Transverse colon (tissue), 4 donors: Measurements from ENCODE around the gene DLG2. TPM values are rescaled to one million over a fixed set of nuclear protein-coding genes. Genes with fewer than 3 reads are reported as not detected.

Source experiments
- DNase-seq: peaks from one replicate; pipeline ENCODE4 v3.0.0-alpha.2; 2019
- H3K27ac ChIP-seq, 4 donors: fragments of 200-600 bp; sonication (generic); 2 replicates each; pipeline ENCODE4 v1.5.1; 2016 to 2018; ENCODE audit warnings: inconsistent platforms in 4 of 4
- H3K27me3 ChIP-seq: fragments of 200-600 bp; sonication (generic); 2 replicates; pipeline ENCODE4 v1.5.1; 2017; ENCODE audit warnings: inconsistent platforms
- H3K36me3 ChIP-seq, 4 donors: fragments of 200-600 bp; sonication (generic); 2 replicates each; pipeline ENCODE4 v1.5.1; 2017 to 2019; ENCODE audit warnings: inconsistent platforms in 4 of 4
- H3K4me1 ChIP-seq, 4 donors: fragments of 200-600 bp; sonication (generic); 2 replicates each; pipeline ENCODE4 v1.5.1; 2017 to 2020; ENCODE audit warnings: inconsistent platforms in 4 of 4
- H3K4me3 ChIP-seq, 4 donors: fragments of 200-600 bp; sonication (generic); 1 replicate in 1 of 4; 2 replicates in 3 of 4; pipeline versions ENCODE4 v1.5.1 to v1.6.1; 2017 to 2019; ENCODE audit warnings: inconsistent platforms in 4 of 4
- H3K9me3 ChIP-seq, 2 donors: fragments of 200-600 bp; sonication (generic); 2 replicates each; pipeline ENCODE4 v1.5.1; 2017 to 2019; ENCODE audit warnings: inconsistent platforms in 2 of 2
- CTCF ChIP-seq, 5 experiments: fragments of 200-600 bp in 3 of 5; fragments of 450-650 bp in 2 of 5; sonication (generic) in 3 of 5; IDR thresholded peaks; 1 replicate in 2 of 5; 2 replicates in 3 of 5; pipeline ENCODE4 v1.5.1; 2016 to 2017; ENCODE audit warnings: antibody characterized with exemption in 5 of 5, inconsistent platforms in 3 of 5, mild to moderate bottlenecking in 2 of 5, moderate library complexity in 1 of 5
- EP300 ChIP-seq: sonication (generic); formaldehyde crosslinking; IDR thresholded peaks from one replicate; pipeline ENCODE4 v1.6.1; 2017; ENCODE audit warnings: antibody characterized with exemption, low read depth
- POLR2A ChIP-seq: fragments of 450-650 bp; IDR thresholded peaks from one replicate; pipeline ENCODE4 v1.6.1; 2016; ENCODE audit warnings: antibody characterized with exemption, mild to moderate bottlenecking, moderate library complexity
- POLR2AphosphoS5 ChIP-seq, 3 donors: sonication (generic); formaldehyde crosslinking; IDR thresholded peaks; one replicate each; pipeline ENCODE4 v1.6.1; 2016; ENCODE audit warnings: antibody characterized with exemption in 3 of 3
- WGBS, 2 donors: methylation state at CpG; one replicate each; pipeline ENCODE4 v1.1.5; 2018; ENCODE audit warnings: low coverage in 1 of 2; 5-methylcytosine and 5-hydroxymethylcytosine counted together
- in situ Hi-C, 4 donors: fragments of 200-750 bp; cut with MboI; loops; one replicate each; pipeline versions ENCODE4 v1.15.0 to v1.15.1; 2017; ENCODE audit warnings: low sequenced_read_pairs in 3 of 4, low pct_ligation_motif_present in 1 of 4, low pct_unique_long_range_greater_than_20kb in 1 of 4
- intact Hi-C: fragments of 100-400 bp; cut with DNase I; formaldehyde crosslinking; loops from one replicate; pipeline ENCODE4 v1.15.1; 2023; ENCODE audit warnings: low total_unique reads
- total RNA-seq, 4 donors: library from RNA; depleted of rRNA; stranded (reverse); fragments of >200 nt; gene quantifications; one replicate each; pipeline ENCODE4 v1.1.0, GENCODE V29; 2016

The DLG2 gene
- total RNA-seq, 4 donors from 2014 or later, result 1.9 to 28.3 (median 3.7) TPM

DNA sequence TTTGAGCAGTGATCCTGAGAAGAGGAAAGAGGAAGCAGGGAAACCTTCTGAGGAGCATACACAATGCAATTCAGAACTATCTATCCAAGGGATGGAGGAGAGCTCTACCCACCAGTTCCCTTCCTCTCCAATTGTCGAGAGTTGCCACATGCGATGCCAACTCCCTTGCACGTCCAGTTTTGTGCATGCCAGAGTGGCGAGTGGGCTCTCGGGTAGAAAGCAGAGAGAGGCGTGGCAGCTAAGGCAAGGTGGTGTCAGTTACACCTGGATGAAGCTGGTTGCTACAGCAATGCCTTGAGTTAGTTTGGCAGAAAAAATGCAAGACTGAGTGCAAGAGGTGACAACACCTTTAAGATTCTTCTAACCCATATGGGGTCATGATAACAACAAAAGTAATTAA is 1920.6 kb downstream of the DLG2 start:
- WGBS, 2 donors, result 87 to 100% methylated on average over 1 to 6 of the region's 6 CpGs

GRCh38 chr11:83702796-83703195 is 1924.3 kb downstream of the DLG2 start:
- Histone ChIP-seq H3K36me3 (no peaks in the 10 kb centered on the region), H3K9me3 (no peaks in the 10 kb centered on the region), H3K27me3 (no peaks in the 10 kb centered on the region), H3K4me3 (no peak overlapping the region), H3K27ac (no peak overlapping the region), H3K4me1 (no peaks in the 10 kb centered on the region)
- no peak for TF ChIP-seq CTCF (IDR thresholded peaks at IDR 0.05)
- TF ChIP-seq POLR2AphosphoS5 (IDR thresholded peaks at IDR 0.05), result no peak
- no peak for TF ChIP-seq POLR2A
- no peak for TF ChIP-seq EP300
- 93 to 99% methylated on average over 2 of the region's 2 CpGs for WGBS, 2 donors
- in situ Hi-C loops, result loop anchor here in 1 of 4 donors (25.0 kb wide), 1 partner anchor 390 kb away; no protein-coding TSS in a partner anchor
- intact Hi-C loops, result no loop called here
- DNase-seq, result no peak

More for the DNA sequence above, 1920.6 kb downstream of the DLG2 start:
- TF ChIP-seq CTCF (IDR thresholded peaks at IDR 0.05), result no peak
- no peak for TF ChIP-seq EP300
- TF ChIP-seq POLR2A, result no peak
- TF ChIP-seq POLR2AphosphoS5 (IDR thresholded peaks at IDR 0.05), result no peak
- Histone ChIP-seq H3K4me1 (no peaks in the 10 kb centered on the region), H3K27ac (no peak overlapping the region), H3K27me3 (no peaks in the 10 kb centered on the region), H3K9me3 (no peaks in the 10 kb centered on the region), H3K4me3 (no peak overlapping the region), H3K36me3 (no peaks in the 10 kb centered on the region)
- intact Hi-C loops (no loop called here), in situ Hi-C loops (loop anchor here in 1 of 4 donors (25.0 kb wide), 1 partner anchor 394 kb away; no protein-coding TSS in a partner anchor)
- no peak for DNase-seq

DNA sequence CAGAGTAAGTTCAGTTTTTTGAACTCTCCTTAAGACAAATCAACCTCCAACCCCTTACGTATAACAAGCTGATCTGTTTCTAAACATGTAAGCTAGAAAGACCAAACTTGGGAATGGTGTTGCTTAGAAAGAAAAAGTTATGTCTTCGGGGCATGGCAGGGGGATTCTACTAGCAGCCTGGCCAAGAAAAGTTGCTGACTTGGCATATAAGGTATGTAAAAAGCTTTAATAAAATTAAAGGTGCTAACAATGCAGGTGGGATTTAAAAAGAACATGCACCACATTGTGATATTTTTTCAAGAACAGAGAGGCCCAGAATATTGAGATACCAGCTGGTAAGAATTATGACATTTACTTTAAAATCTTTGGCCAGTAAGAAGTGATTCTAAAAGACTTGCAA is 1929.6 kb downstream of the DLG2 start:
- Histone ChIP-seq H3K4me3 (no peak overlapping the region), H3K27me3 (no peaks in the 10 kb centered on the region), H3K9me3 (no peaks in the 10 kb centered on the region), H3K36me3 (no peaks in the 10 kb centered on the region), H3K4me1 (no peaks in the 10 kb centered on the region), H3K27ac (no peak overlapping the region)
- intact Hi-C loops (no loop called here), in situ Hi-C loops (no loop called here)
- no peak for DNase-seq
- no peak for TF ChIP-seq POLR2A
- TF ChIP-seq POLR2AphosphoS5 (IDR thresholded peaks at IDR 0.05), result no peak
- TF ChIP-seq CTCF (IDR thresholded peaks at IDR 0.05), result no peak
- TF ChIP-seq EP300, result no peak
- WGBS, 2 donors, result 87 to 91% methylated on average over 2 of the region's 2 CpGs

DNA sequence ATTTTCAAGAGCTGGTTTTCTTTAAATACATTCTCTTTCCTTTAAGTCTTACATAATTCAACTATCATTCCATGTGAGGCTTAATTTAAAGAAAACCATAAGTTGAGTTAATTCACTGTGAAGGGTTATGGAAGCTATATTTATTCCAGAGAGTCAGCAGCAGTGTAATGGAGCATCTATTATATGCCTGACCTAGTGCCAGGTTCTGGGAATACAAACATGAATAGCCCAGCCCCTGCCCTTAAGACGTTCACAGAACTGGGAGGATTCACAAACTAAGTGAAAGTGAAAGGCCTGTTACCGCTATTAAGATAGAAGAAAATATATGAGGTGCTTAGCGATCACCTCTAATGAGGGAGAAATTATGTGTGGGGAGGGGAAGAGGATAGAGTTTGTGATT is 1932.1 kb downstream of the DLG2 start:
- intact Hi-C loops, result no loop called here
- in situ Hi-C loops, result no loop called here
- H3K4me3 ChIP-seq, result no peak overlapping the region
- no peaks in the 10 kb centered on the region for H3K27me3 ChIP-seq
- no peak overlapping the region for H3K27ac ChIP-seq
- H3K4me1 ChIP-seq, result no peaks in the 10 kb centered on the region
- WGBS, 2 donors, result 64 to 82% methylated on average over 2 to 3 of the region's 3 CpGs
- no peaks in the 10 kb centered on the region for H3K9me3 ChIP-seq
- no peaks in the 10 kb centered on the region for H3K36me3 ChIP-seq
- DNase-seq, result no peak
- no peak for TF ChIP-seq POLR2A
- no peak for TF ChIP-seq POLR2AphosphoS5 (IDR thresholded peaks at IDR 0.05)
- no peak for TF ChIP-seq EP300
- TF ChIP-seq CTCF (IDR thresholded peaks at IDR 0.05), result no peak
